NAMALWA (cell line): Measurements from ENCODE around the gene FARS2.
"Not testable (repeated sequence)": the region's sequence is repeated elsewhere in the genome, so short reads cannot be mapped to it uniquely, and the experiment has no call there.

Experiments used
- DNase-seq: peaks from one replicate; pipeline ENCODE4 v3.0.0-alpha.2; 2015; ENCODE audit warnings: low spot score

Gene FARS2

DNA sequence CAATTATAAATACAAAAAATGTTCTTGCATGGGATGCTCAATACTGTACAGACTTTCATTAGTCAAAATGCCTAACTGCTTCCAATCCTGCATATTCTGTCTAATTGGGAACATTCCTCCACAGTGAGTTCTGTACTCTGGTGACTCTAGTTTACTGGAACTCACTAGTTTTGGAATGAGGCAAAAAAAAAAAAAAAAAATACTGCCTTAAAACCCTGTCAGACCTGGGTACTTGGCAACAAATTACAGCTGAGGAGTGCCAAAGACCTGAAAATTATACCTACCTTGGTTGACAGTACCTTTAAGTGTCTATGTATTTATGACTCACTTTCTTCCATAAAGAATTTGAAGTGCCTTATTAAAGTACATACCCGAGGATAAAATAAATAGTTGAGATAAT, 276.7 kb downstream of the FARS2 start:
- no peak for DNase-seq

GRCh38 chr6:5540370-5540769, 279.1 kb downstream of the FARS2 start:
- no peak for DNase-seq

DNA sequence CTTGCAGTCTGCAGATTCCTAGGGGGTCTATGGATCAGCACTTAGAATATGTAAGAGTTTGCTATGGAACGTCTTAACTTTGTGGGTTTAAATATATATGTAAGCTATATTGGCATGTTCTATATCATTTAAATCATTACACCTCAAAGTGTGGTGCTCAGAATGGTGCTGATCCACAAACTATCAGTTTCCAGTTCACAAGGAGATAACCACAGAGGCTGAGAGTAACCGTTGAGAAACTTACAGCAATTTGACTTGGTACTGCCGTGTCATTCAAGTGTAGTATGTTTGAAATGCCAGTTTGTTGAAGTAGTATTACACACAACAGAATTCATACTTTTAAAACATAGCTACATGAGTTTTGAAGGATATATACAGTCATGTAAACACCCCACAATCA, 279.7 kb downstream of the FARS2 start:
- no peak for DNase-seq

DNA sequence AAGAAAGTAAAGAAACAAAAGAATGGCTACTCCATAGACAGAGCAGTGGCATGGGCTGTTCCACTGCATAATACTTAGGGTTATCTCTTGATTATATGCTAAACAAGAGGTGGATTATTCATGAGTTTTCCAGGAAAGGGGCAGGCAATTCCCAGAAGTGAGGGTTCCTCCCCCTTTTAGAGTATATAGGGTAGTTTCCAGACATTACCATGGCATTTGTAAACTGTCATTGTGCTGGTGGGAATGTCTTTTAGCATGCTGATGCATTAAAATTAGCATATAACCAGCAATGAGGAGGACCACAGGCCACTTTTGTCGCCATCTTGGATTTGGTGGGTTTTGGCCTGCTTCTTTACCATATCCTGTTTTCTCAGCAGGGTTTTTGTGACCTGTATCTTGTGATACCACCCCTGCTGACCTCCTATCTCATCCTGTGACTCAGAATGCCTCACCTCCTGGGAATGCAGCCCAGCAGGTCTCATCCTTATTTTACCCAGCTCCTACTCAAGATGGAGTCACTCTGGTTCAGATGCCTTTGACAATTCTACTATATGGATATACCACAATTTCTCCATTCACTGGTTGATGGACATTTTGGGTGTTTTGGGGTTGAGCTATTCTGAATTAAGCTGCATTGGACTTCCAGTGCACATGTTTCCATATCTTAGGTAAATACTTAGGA, 280.6 kb downstream of the FARS2 start:
- no peak for DNase-seq

- DNase-seq: no peak
These were observed 286.2 kb downstream of the FARS2 start for GRCh38 chr6:5547556-5547955.

DNA sequence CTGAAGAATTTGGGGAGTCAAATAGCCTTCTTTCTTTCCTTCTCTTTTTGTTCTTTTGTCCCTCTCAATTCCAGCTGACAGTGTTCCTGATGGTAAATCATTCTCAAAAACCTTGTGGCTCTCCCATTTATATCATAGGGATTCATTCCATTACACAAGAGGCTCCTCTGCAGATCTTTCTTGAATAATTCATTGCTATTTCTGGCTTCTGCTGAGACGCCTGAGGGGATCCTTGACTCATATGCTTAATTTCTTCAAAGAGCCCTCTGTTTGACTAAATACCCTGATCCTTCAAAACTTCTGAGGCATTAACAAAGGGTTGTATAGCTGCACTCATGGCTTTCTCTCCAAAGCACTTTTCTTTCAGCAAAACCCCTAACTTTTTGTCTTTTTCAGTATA, 289.3 kb downstream of the FARS2 start:
- DNase-seq: no peak

DNA sequence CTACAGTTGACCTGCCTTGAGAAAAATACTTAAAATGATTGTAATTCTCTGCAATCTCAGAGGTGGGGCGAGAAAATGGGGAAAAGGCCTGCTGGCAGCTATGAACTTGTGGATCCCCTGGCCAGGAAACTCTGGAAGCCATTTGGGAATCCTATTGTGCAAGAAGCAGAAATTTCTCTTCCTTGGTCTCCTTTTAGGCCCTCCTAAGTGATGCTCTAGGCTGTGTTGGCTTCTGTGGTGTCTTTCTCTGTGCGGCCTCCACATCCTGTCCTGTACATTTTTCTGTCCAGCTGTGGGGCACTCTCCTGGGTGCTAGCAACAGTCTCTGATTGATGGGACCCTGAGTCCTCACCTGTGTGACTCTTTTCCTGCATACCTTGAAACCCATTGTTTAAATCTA, 290.9 kb downstream of the FARS2 start:
- no peak for DNase-seq

- no peak for DNase-seq
These were observed 292.5 kb downstream of the FARS2 start for GRCh38 chr6:5553767-5554166.

DNA sequence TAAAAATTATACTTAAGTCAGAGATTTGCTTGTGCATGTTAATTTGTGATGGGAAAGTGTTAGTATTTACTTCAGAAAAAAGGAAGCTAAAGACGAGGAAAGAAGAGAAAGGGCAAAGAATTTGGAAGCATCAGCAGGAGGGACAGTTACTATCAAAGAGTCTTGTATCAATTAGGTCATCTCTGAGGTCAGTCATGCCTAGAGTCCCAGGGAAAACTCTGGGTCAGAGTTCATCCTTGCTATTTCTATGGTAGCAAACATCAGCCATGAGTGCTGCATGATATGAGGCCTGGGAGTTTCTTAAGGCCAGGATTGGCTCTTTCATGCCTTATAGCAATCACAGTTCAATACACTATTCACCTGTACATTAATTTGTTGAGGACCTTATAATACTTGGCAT, 292.9 kb downstream of the FARS2 start:
- no peak for DNase-seq

DNA sequence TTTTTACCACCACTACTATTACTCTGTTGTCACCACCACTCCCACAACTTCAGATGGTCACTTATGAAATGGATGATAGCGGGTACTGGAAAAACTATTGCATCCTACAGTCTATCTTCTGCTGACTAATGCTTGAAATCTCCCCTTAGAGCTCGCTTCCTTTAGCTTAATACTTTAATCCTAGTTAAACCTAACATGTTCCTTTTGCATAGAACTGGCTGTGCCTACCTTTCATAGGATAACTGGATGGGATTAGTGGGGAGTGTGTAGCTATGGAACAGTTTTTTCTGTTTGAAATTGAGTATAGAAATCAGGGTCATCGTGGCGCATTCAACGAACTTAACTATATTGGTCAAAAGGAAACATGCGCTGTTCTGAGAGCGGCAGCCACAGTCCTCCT, 294.7 kb downstream of the FARS2 start:
- DNase-seq: no peak

GRCh38 chr6:5557506-5557905, 296.2 kb downstream of the FARS2 start:
- DNase-seq: no peak

DNA sequence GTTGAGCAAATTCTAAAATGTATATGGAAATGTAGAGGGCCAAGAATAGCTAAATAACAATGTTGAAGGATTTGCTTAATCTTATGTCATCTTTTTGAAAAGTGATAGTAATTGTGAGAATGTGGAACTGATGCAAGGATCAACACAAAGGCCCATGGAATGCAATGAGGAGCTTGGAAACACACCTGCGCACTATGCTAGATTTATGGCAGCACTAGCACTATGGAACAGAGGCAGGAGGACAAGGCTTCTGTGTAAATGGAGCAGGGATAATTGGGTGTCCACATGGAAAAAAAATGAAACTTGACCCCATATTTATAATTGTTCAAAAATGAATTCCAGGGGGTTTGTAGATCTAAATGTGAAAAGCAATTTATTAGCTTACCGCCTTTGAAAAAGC, 298.3 kb downstream of the FARS2 start:
- DNase-seq: no peak

DNA sequence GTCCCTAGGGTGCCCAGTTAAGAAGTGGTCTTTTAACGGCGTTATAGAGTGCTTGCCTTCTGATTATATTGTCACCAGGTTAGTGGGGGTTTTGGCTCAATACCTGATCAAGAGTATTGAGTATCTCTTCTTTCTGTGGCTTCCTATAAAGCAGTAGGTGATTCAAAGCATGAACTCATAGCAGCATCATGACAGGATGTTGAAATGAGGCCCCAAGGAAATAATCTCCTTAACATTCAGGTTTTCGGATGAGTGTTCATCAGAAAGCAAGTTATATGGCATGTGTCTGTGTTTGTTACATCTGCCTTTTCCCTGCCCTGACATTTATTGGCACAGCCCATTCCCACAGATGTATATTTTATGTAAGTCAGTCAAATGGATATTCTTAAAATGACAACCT, 301.0 kb downstream of the FARS2 start:
- DNase-seq: no peak

DNA sequence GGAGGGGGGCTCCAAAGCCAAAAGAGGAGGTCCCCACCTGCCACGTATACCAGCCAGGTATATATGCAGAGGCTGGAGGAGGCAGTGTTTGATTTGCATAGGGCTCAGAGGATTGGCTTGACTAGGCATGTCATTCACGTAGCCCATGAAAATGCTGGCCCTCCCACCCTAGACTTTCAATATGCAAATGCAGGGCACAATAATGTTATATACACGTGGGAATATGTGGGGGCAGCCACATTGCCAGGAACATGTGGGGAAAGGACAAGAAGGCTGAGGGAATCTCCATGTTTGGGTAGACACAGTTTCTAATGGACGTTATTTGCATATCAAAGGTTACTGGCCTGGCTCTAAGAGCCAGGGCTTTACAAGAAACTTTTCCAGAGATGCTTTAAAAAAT, 301.8 kb downstream of the FARS2 start:
- DNase-seq: no peak

GRCh38 chr6:5564746-5565145, 303.4 kb downstream of the FARS2 start:
- DNase-seq: not testable (repeated sequence)

GRCh38 chr6:5565971-5566370, 304.7 kb downstream of the FARS2 start:
- no peak for DNase-seq

DNA sequence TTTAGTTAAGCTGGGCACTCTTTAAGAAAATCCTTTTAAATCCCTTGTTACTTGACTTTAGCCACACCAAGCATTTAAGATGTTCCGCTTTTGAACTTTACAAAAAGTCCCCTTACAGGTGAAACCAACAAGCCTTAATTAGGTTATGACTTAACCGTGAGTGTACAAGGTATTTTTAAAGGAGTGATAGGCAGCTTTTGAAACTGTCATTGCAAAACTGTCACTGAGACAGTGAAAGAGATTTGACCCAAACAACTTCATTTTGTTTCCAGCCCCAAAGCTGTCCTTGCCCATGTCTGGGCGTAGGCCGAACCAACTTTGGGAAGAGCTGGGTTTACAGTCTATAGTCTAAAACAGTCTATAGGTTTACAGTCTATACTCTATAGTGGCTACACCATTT, 305.4 kb downstream of the FARS2 start:
- DNase-seq: no peak

DNA sequence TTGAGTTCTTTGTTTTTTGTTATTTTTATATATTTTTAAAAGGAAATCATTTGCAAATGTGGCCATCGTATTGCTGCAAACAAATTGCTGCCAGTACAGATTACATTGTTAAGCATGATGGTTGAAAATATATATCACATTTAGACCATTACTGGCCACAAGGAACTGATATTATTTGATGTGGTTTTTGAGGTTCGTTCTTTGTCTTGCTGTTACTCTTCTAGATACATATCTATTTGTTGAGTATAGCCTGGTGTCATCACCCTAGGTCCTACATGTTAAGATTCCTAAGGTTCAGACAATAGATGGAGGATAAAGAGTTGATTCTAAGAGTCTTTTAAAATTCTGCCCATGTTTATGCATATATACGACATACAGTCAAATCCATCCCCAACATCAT, 306.0 kb downstream of the FARS2 start:
- no peak for DNase-seq

DNA sequence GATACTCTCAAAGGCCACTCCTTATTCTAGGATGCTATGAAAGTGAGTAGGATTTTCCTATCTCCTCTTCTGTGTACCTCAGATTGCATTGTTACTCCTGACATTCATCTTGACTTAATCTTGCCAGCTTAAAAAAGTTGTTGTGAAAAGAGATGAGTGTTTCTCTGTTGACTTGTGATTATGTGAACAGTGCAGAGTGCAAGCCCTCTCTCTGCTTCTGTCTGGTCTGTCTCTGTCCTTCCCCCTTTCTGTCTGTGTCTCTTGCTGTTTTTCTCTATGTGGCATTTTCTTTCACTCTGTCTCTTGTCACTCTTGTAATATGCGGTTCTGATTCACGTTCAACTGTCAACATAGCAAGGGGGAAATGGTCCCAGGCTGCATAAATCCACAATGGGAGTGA, 306.6 kb downstream of the FARS2 start:
- DNase-seq: no peak

GRCh38 chr6:5569491-5569890, 308.2 kb downstream of the FARS2 start:
- DNase-seq: no peak

DNA sequence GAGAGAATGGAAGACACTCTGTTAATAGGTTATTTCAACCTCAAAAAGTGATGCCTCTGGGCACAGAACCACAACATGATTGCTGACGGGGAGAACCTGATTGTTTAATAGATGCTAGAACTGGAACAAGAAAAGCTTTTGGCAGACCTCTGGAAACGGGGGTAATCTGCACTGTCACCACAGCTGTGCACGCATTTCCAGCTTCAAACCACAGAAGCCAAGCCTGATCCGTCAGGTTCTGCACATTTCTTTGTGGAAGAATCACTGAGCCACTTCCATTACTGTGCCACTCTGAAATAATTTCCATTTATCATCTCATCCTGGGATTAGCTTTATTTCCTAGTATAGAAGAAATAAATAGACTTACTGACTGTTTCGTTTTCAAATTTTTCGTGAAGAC, 309.3 kb downstream of the FARS2 start:
- DNase-seq: no peak

- peak; percentile 3 for DNase-seq
These were observed 319.6 kb downstream of the FARS2 start for GRCh38 chr6:5580736-5581581.

GRCh38 chr6:5582762-5583161, 321.4 kb downstream of the FARS2 start:
- DNase-seq: peak; percentile 5

- DNase-seq: no peak
These were observed 322.2 kb downstream of the FARS2 start for GRCh38 chr6:5583528-5583927.
